GM19324 (cell line): ENCODE results near the gene DNAJC10.
"Not testable (repeated sequence)": the region's sequence is repeated elsewhere in the genome, so short reads cannot be mapped to it uniquely, and the experiment has no call there.

Experiments
- ATAC-seq: cut with Tn5 transposase; IDR thresholded peaks from one replicate; pipeline ENCODE4 v1.9.1; 2021; ENCODE audit warnings: mild to moderate bottlenecking, moderate library complexity; ENCODE audit not compliant: unreplicated experiment, low FRiP score

Gene DNAJC10, protein sequence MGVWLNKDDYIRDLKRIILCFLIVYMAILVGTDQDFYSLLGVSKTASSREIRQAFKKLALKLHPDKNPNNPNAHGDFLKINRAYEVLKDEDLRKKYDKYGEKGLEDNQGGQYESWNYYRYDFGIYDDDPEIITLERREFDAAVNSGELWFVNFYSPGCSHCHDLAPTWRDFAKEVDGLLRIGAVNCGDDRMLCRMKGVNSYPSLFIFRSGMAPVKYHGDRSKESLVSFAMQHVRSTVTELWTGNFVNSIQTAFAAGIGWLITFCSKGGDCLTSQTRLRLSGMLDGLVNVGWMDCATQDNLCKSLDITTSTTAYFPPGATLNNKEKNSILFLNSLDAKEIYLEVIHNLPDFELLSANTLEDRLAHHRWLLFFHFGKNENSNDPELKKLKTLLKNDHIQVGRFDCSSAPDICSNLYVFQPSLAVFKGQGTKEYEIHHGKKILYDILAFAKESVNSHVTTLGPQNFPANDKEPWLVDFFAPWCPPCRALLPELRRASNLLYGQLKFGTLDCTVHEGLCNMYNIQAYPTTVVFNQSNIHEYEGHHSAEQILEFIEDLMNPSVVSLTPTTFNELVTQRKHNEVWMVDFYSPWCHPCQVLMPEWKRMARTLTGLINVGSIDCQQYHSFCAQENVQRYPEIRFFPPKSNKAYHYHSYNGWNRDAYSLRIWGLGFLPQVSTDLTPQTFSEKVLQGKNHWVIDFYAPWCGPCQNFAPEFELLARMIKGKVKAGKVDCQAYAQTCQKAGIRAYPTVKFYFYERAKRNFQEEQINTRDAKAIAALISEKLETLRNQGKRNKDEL

DNA sequence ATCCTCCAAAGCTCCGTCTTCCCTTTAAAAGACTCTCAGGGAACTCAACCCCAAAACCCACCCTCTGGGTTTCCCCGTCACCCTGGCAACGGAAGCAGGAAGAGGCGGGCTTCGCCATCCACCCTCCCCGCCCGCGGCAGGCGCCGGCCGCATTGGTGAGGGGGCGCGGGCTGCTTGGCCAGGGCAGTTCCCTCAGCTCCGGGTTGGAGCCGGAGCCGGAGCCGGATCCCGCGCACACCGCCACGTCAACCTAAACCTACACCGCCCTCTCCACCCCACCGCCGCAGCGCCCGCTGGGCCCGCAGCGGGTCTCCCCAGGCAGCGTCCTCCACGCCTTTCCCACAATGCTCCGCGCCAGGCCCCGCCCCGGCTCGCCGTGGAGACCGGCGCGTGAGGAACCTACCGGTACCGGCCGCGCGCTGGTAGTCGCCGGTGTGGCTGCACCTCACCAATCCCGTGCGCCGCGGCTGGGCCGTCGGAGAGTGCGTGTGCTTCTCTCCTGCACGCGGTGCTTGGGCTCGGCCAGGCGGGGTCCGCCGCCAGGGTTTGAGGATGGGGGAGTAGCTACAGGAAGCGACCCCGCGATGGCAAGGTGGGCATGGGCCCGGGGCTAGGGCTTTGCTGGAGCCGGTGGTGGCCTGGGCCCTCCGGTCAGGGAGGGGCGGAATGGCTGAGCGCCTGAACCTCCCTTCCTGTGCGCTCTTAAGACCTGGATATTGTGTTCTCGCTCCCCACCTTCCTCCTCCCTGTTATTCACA, at the start of gene DNAJC10:
TSS of gene DNAJC10 (plus strand) at position 366 of the 758 bp plus-strand sequence. CDS start 1,830 bp downstream, outside the sequence.
- ATAC-seq = peak; percentile 93

DNA sequence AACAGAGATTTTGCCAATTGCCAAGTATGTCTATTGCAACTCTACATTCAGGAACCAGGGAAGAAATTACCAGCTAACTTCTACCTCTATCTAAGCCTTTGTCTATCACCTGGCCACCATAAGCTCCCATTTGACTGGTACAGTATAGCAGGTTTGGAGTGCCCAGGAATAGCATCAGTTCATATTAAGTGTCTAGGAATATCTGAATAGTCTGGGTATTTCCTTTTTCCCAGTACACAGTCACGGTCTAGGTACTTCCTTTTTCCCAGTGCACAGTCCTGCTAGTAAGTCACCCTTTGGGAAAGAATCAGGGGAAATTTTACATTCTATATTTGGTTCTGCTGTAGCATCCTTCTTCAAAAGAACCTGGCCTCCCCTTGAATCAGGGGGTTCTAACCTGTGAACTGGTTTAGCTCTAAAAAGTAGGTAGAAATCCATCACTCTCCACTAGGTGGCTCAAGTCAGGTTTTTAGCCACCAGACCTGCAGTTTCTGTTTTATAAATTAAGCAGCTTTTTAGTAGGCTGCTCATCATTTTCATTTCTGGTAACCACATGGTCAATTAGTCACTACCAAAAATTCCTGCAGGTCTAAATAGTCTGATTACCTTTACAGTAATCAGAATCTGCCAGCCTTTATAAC, 49.3 kb upstream of the DNAJC10 start:
- ATAC-seq = peak; percentile 83

DNA sequence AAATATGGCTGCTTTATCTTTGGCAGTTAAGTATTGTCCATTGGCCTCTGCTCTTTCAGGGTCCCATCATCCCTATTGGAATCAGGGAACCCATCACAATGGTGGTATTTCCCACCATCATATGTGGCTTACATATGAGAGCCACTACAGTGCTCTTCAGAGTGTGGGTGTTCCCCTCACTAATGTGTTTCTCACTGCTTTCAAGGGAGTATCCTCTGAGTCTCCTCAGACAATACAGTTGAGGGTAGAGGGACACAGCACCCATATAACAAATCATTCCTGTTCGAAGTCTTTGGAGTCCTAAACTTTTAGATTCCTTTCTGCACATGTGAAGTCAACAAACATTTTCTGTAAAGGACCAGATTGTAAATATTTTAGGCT, 48.8 kb upstream of the DNAJC10 start:
- peak; percentile 34 for ATAC-seq

DNA sequence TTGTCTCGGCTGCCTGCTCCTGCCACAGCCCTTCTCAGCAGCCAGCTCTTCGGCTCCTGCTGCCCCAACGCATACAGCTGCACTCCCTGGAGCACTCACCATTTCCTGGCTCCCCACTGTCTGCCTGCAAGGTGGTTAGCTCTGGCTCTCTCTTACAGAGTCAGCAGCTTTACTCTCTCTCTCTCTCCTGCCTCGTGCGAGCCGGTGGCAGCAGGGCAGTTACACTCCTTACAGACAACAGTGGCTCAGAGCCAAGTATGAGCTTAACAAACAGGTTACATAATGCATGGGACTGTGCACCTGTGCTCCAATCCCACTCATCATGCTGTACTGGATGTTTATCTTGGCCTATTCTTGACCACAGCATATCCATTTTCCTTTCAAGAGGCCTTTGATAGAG, 47.4 kb upstream of the DNAJC10 start:
- ATAC-seq = no peak

DNA sequence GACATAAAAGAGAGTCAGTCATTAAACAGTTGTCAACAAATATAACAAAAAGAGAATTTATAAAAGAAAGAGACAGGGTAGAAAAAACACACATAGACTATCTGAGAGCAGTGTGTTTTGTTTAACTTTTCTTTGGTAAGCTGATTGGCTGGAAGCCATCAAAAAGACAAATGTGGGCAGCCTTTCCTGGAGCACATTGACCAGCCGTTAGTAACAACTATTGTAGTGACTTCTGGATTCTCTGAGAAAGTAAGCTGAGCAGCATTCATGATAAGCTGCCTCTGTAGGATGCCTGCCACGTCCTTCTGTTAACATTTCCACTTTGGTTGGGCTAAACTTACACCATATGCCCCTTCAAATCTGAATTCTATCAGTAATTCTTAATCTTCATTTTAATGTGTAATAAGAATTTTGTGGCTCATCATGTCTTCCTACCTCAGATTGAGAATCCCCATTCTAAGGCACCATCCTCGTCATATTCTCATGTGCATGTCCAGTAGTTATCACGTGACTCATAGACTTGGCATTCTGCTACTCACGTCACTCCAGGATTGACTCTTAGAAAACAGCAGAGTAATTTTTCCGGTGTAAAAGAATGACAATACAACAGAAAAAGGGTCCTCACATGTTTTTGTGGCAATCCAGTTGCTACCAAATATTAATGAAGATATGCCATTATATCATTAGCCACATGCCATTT, 43.4 kb upstream of the DNAJC10 start:
- no peak for ATAC-seq

DNA sequence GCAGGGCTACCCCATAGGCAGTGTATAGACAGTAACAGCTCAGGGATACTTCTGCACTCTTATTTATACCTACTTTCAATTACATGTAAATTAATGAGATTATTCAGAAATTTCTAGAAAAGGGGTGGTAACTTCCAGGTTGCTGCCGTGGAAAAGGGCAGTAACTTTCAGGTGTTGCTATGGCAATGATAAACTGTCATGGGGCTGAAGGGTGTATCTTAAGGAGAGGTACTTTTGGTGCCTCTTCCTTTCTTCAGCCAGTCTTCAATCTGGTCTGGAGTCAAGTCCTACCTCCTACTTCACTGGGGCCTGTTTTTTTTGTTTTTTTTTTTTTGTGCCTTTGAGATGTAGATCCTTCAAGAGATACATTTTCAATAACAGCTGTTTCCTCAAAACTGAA, 35.2 kb upstream of the DNAJC10 start:
- no peak for ATAC-seq

DNA sequence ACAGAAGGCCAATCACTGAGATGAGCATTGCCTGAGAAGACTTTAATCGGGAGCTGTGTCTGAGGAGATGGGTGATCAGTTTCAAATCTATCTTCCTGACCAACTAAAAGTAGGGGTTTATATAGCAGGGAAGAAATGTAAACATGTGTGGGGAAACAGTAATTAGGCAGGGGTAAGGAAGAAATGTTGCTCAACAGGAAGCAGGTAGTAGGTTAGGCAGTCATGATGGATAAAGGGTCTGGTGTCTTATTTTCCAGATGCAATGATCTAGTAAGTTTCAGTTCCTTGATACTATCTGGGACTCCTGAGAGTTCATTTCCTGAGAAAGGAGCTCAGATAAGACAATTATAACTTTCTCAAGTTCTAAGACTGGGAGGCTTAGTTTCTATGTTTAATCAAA, 33.8 kb upstream of the DNAJC10 start:
- ATAC-seq = no peak

DNA sequence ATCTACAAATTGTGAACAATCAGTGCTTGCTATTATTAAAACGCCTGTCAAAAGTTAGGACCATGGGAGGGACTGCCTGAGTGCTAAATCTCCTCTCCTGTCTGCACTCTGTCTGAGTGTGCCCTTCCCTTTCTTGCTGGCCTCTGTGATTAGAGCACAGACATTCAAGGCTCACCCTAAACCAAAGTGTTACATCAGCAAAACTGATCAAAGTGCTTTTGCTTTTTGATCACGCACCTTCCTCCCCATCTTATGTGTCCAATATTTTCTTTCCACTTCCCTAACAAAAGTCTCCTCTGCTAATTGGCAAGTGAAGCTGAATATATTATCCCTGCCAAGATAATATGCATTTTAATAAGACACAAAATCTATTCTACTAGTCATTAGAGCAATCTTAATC, 30.5 kb upstream of the DNAJC10 start:
- ATAC-seq = no peak

DNA sequence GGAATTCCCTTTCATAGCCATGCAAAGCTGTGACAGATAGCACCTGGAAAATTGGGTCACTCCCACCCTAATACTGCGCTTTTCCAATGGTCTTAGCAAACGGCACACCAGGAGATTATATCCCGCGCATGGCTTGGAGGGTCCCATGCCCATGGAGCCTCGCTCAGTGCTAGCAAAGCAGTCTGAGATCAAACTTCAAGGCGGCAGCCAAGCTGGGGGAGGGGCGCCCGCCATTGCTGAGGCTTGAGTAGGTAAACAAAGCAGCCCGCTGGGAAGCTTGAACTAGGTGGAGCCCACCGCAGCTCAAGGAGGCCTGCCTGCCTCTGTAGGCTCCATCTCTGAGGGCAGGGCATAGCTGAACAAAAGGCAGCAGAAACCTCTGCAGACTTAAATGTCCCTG, 29.3 kb upstream of the DNAJC10 start:
- ATAC-seq = not testable (repeated sequence)

DNA sequence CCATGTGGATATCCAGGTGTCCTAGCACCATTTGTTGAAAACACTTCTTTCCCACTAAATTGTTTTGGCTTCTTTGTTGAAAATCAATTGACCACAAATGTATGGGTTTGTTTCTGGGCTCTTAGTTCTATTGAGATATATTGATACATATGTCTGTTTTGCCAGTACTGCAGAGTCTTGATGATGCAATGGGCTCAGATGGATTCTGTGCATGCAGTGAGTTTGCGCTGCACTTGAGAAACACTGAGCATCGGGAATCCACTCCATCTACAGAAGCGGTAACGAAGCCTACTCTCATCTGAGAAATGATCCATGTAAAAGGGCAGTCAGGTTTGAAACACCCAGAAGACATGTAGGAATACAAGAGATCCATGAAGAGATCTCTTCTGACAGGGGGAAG, 21.9 kb upstream of the DNAJC10 start:
- ATAC-seq = no peak

DNA sequence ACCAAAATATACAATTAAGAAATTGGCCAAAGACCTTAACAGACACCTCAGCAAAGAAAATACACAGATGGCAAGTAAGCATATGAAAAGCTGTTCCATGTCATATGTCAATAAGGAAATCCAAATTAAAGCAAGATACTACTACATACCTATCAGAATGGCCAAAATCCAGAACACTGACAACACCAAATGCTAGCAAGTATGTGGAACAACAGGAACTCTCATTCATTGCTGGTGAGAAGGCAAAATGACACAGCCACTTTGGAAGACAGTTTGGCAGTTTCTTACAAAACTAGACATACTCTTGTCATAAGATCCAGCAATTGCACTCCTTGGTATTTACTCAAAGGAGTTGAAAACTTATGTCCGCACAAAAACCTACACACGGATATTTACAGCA, 20.3 kb upstream of the DNAJC10 start:
- ATAC-seq = no peak

DNA sequence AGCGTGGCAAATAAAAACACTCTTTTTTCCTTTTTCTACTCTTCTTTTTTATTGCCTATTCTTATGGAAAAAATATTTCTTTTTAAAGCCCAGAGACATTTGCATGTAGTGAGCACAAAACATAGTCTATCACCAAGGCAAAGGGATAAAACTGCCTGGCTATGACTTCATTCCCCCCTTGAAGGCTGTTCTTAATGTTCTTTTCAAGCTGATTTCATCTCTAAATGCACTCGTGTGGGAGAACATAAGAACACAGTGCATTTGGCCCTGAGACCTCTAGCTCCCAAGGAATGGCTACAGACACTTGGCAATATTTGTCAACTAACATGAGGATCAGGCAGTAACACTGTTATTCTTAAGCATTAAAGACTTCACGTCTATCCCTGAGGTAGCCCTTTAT, 17.4 kb upstream of the DNAJC10 start:
- no peak for ATAC-seq

DNA sequence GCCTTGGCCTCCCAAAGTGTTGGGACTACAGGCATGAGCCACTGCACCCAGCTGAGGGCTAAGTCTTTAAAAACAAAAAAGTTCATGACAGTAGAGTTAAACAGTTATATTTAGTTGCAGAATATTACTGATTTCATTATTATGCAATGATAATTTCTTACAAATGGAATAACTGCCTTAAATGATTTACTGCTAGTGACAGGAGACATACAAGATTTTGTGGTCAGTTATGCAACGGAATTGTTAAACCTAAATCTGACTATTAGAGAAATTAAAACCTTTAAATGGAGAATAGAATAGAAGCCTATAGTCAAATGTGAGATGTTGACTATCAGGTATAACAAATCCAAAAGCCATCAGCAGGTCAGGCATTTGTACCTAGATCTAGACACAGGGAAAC, 10.3 kb upstream of the DNAJC10 start:
- ATAC-seq = no peak

DNA sequence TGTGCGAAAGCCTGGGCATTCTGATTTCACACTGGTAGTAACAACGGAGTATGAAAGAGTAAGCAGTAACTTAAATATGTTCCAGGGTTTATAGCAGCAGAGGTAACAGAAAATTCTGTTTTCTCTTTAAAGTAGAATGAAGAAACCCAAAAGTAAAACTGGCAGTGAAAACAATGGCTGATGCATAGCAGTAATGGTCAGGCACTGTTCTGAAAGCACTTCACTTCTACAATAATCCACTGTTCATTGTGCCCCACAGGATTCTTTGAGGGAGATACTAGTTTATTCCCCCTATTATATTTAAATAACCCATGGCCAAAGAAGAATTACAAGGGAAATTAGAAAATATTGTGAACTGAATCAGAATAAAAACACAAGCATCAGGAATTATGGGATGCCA, 9.3 kb upstream of the DNAJC10 start:
- no peak for ATAC-seq

DNA sequence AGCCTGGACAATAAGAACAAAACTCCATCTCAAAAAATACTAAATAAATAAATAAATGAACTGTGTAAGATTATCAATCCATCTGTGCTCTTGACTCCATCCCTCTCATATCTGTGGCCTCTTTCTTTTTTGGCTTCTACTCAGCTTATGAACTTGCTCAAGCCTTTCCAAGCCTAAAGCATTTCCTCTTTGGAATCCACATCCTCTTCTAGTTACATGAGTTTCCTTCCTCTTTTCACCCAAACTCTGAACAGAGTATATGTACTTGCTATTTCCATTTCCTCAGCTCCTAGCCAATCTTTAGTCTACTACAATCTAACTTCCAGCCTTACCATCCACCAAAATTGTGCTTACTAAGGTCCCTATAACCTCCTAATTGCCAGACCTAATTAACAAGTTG, 2.5 kb upstream of the DNAJC10 start:
- ATAC-seq = no peak

DNA sequence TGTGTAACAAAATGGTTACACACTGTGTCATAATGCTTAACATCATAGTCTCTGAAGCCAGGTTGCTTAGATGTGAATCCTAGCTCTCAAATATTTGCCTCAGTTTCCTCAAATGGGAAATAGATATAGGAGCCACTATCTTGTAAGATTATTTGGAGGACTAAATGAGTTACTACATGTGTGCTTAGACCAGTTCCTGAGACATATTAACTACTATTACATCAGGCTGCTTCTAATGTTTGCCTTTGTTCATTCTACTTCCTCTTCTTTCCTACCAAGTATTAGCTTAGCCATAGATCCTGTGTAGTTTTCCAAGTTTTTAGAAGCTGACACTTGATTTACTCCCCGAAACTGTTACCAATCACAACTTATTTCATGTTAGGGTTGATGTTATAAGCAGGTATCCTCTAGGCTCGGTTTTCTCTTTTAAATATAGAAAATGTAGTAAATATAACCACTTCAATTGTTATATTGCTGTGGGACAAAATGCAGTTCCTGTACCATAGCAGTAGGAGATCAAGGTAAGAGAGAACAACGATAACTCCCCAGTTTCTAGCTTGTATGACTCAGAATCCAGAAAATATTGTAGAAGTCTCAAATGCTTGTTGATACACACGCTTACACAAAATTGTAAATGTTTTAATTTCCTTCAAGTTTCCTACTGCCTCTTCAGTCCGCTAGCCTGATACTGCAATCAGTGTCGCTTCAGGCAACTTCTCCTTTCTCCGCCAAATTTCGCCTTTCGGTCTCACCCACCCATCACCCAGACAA, 751 bp upstream of the DNAJC10 start:
- no peak for ATAC-seq

DNA sequence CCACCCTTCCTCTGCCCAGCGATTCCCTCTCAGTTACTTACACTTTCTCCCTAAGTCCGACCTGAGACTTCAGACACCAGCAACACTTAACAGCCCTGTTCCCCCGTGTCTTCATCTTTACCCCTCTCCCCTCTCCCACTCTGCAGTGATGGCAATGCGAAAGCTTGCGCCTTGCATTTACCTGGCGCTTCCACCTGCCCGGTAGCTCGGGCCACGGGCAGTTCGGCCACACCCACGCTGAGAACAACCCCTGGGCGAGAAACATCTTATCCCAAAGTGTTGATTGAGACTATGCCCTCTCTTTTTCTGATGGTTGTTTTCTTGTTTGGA, 558 bp downstream of the DNAJC10 start:
- ATAC-seq = no peak

DNA sequence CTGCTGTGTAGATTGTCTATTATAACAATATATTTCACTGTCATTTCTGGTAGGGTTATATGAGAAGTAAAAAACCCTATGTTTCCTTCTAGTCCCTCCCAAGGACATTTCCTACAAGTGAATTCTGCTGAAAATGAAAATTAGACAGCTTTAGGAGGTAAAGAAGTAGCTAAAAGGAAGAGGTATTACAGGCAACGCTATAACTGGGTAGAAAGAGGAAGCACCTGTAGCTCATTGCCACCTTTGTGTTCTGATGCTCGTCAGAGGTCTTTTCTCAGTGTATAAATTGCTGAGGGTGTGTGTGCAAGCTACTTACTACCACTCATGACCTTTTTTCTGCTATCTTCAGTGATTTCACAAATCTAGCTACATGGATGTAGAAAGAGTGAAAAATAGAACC, 1.4 kb downstream of the DNAJC10 start:
- peak; percentile 53 for ATAC-seq

DNA sequence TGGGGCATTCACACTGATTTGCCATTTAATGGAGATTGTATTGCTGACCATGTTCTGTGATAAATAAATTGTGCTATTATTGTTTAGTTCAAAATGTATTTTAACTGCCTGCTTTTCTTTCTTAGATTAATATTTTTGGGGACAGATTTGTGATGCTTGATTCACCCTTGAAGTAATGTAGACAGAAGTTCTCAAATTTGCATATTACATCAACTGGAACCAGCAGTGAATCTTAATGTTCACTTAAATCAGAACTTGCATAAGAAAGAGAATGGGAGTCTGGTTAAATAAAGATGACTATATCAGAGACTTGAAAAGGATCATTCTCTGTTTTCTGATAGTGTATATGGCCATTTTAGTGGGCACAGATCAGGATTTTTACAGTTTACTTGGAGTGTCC, 1.8 kb downstream of the DNAJC10 start:
- no peak for ATAC-seq

DNA sequence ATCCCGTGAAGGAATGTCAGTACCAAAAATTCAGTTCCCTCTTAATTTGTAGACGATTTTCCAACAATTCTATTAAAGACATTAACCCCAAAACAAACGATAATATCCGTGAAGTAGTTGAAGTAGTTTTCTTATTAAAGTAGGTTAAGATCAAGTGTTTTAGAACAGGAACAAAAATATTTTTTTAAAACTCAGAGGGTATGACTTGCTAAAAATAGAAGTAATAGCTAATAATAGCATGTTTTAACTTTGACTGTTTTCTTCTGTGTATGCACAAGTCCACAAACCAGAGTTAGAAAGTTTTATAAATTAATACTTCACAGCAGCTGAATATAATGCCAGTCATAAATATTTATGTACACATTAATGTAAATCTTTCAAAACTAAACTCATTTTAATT, 2.4 kb downstream of the DNAJC10 start:
- ATAC-seq = no peak
